KMS-11 (cell line): Measurements from ENCODE around the gene HERC5.

ENCODE experiments used
- H2AFZ ChIP-seq: fragments of 200-600 bp; sonication (generic); 2 replicates; pipeline ENCODE4 v1.6.1; 2016; ENCODE audit warnings: antibody characterized with exemption, mixed run types, low read depth
- H3K27ac ChIP-seq: fragments of 200-600 bp; sonication (generic); 2 replicates; pipeline ENCODE4 v1.6.1; 2016; ENCODE audit warnings: mild to moderate bottlenecking, mixed run types
- H3K27me3 ChIP-seq: fragments of 200-600 bp; sonication (generic); 2 replicates; pipeline ENCODE4 v1.6.1; 2017; ENCODE audit warnings: mild to moderate bottlenecking, low read depth, mixed run types, moderate library complexity; ENCODE audit not compliant: insufficient read depth
- H3K36me3 ChIP-seq: fragments of 200-600 bp; sonication (generic); 2 replicates; pipeline ENCODE4 v1.6.1; 2017; ENCODE audit warnings: mild to moderate bottlenecking, mixed run types; ENCODE audit not compliant: insufficient read depth
- H3K4me1 ChIP-seq: fragments of 200-600 bp; sonication (generic); 2 replicates; pipeline ENCODE4 v1.6.1; 2016; ENCODE audit warnings: mild to moderate bottlenecking, low read depth, mixed run types; ENCODE audit not compliant: poor library complexity, severe bottlenecking
- H3K4me2 ChIP-seq: fragments of 200-600 bp; sonication (generic); 2 replicates; pipeline ENCODE4 v1.7.0; 2016; ENCODE audit warnings: mild to moderate bottlenecking, mixed run types
- H3K4me3 ChIP-seq: fragments of 200-600 bp; sonication (generic); IDR thresholded peaks from 2 replicates; pipeline ENCODE4 v1.6.1; 2017; ENCODE audit warnings: low read depth, low read length, mixed read lengths; ENCODE audit not compliant: insufficient read depth
- H3K79me2 ChIP-seq: fragments of 200-600 bp; sonication (generic); 2 replicates; pipeline ENCODE4 v1.6.1; 2016; ENCODE audit warnings: low read depth, mixed run types; ENCODE audit not compliant: insufficient read depth
- H3K9ac ChIP-seq: fragments of 200-600 bp; sonication (generic); 2 replicates; pipeline ENCODE4 v1.6.1; 2016; ENCODE audit warnings: mild to moderate bottlenecking, mixed run types
- H4K20me1 ChIP-seq: fragments of 200-600 bp; sonication (generic); 2 replicates; pipeline ENCODE4 v1.6.1; 2016; ENCODE audit warnings: mild to moderate bottlenecking, mixed run types; ENCODE audit not compliant: insufficient read depth
- CTCF ChIP-seq: fragments of 200-600 bp; sonication (generic); conservative IDR thresholded peaks from 2 replicates; pipeline ENCODE4 v1.6.1; 2017; ENCODE audit warnings: low read depth, mild to moderate bottlenecking, antibody characterized with exemption, low read length, moderate library complexity, mixed read lengths

The HERC5 gene

GRCh38 chr4:88523325-88524129 is 66.6 kb downstream of the HERC5 start, which contains the start of gene PYURF:
Gene PYURF, minus strand, starts transcription at chr4:88523776. Its CDS starts 76 bp downstream, at chr4:88523700.
- H3K27me3 ChIP-seq, result no peaks in the 10 kb centered on the region
- peak within 1 kb of the TSS; percentile 86 for H2AFZ ChIP-seq
- H4K20me1 ChIP-seq, result no peaks in the 10 kb centered on the region; the same call in 1 of the 2 replicates
- peak within 1 kb of the TSS; percentile 71 for H3K27ac ChIP-seq
- peaks cover 35% of the 10 kb centered on the region for H3K4me1 ChIP-seq
- H3K4me3 ChIP-seq, result peak within 1 kb of the TSS; percentile 51
- 0 out of 2 replicates have a peak, but pooled peaks cover 7% of the 10 kb centered on the region for H3K36me3 ChIP-seq
- peak within 1 kb of the TSS; percentile 87 for H3K9ac ChIP-seq
- TF ChIP-seq CTCF, result no peak
- peak within 1 kb of the TSS; percentile 84 for H3K4me2 ChIP-seq
- H3K79me2 ChIP-seq, result peaks cover 24% of the 10 kb centered on the region

- Histone ChIP-seq H3K4me1 (peaks cover 38% of the 10 kb centered on the region), H3K9ac (peak overlapping the region; percentile 87; the same call in 1 of the 2 replicates), H3K27ac (peak overlapping the region; percentile 71; the same call in 1 of the 2 replicates), H4K20me1 (no peaks in the 10 kb centered on the region; the same call in 1 of the 2 replicates), H3K36me3 (0 out of 2 replicates have a peak, but pooled peaks cover 7% of the 10 kb centered on the region), H3K27me3 (no peaks in the 10 kb centered on the region), H3K4me3 (peak overlapping the region; percentile 51), H3K4me2 (peak overlapping the region; percentile 84), H2AFZ (peak overlapping the region; percentile 86), H3K79me2 (peaks cover 24% of the 10 kb centered on the region)
- no peak for TF ChIP-seq CTCF
These were observed 67.3 kb downstream of the HERC5 start for GRCh38 chr4:88524171-88524570.

GRCh38 chr4:88526221-88526815 is 69.4 kb downstream of the HERC5 start:
- Histone ChIP-seq H3K36me3 (0 out of 2 replicates have a peak, but pooled peaks cover 2% of the 10 kb centered on the region), H3K4me1 (peaks cover 38% of the 10 kb centered on the region), H3K27me3 (no peaks in the 10 kb centered on the region), H3K27ac (no peak overlapping the region), H3K9ac (no peak overlapping the region), H3K4me3 (no peak overlapping the region), H4K20me1 (no peaks in the 10 kb centered on the region; the same call in 1 of the 2 replicates), H3K79me2 (peaks cover 21% of the 10 kb centered on the region), H3K4me2 (no peak overlapping the region; the same call in 1 of the 2 replicates), H2AFZ (no peak overlapping the region)
- TF ChIP-seq CTCF, result peak; percentile 56

GRCh38 chr4:88527787-88528186 is 70.9 kb downstream of the HERC5 start:
- no peaks in the 10 kb centered on the region for H4K20me1 ChIP-seq
- H3K27ac ChIP-seq, result no peak overlapping the region
- no peak overlapping the region for H3K9ac ChIP-seq
- H3K4me2 ChIP-seq, result peak overlapping the region; percentile 25; the same call in 1 of the 2 replicates
- H2AFZ ChIP-seq, result peak overlapping the region; percentile 23; the same call in 1 of the 2 replicates
- peaks cover 6% of the 10 kb centered on the region for H3K79me2 ChIP-seq
- no peak for TF ChIP-seq CTCF
- H3K4me1 ChIP-seq, result peaks cover 32% of the 10 kb centered on the region
- no peak overlapping the region for H3K4me3 ChIP-seq
- no peaks in the 10 kb centered on the region for H3K36me3 ChIP-seq
- no peaks in the 10 kb centered on the region for H3K27me3 ChIP-seq
